H1 (cell line): Measurements from ENCODE around the gene SDHAF4. TPM values are rescaled to one million over a fixed set of nuclear protein-coding genes. Genes with fewer than 3 reads are reported as not detected.

Source experiments
- CTCF ChIA-PET: fragments of 300-600 bp; sonication (Branson Sonifier 250); formaldehyde crosslinking; loops from one replicate; lab custom pipeline; 2021; ENCODE audit not compliant: partially characterized antibody; lab: Charles Lee
- POLR2A ChIA-PET: fragments of 300-600 bp; sonication (Branson Sonifier 250); formaldehyde crosslinking; loops from one replicate; lab custom pipeline; 2021; ENCODE audit warnings: inconsistent platforms; ENCODE audit not compliant: partially characterized antibody; lab: Charles Lee
- DNase-seq, 2 experiments: peaks; one replicate each; pipeline versions ENCODE4 v3.0.0 to v3.0.0-alpha.2; 2010 to 2022; ENCODE audit warnings: low spot score in 2 of 2, low read depth in 1 of 2, mixed read lengths in 1 of 2
- FAIRE-seq: peaks from 2 replicates; lab custom pipeline; 2011; peaks lifted over from hg19 to GRCh38; lab: Jason Lieb, UNC
- H2AFZ ChIP-seq: 2 replicates; pipeline ENCODE4 v1.8.1; 2012; ENCODE audit warnings: low read length, inconsistent platforms
- H2AK5ac ChIP-seq: 2 replicates; pipeline ENCODE4 v1.6.1; 2013; ENCODE audit warnings: low read depth, low read length
- H2BK120ac ChIP-seq: replicated peaks from 2 replicates; pipeline ENCODE3; 2013; ENCODE audit warnings: low read depth, low read length, inconsistent platforms
- H2BK12ac ChIP-seq: 2 replicates; pipeline ENCODE4 v1.6.1; 2013; ENCODE audit warnings: low read depth, low read length
- H2BK15ac ChIP-seq: 2 replicates; pipeline ENCODE4 v1.6.1; 2013; ENCODE audit warnings: low read length
- H2BK20ac ChIP-seq: 2 replicates; pipeline ENCODE4 v1.6.1; 2013; ENCODE audit warnings: low read length
- H2BK5ac ChIP-seq: 2 replicates; pipeline ENCODE4 v1.6.1; 2013; ENCODE audit warnings: low read depth, low read length
- H3K14ac ChIP-seq: 2 replicates; pipeline ENCODE4 v1.6.1; 2013; ENCODE audit warnings: inconsistent platforms; ENCODE audit not compliant: insufficient read length
- H3K18ac ChIP-seq: 2 replicates; pipeline ENCODE4 v1.6.1; 2013; ENCODE audit warnings: low read length; ENCODE audit errors: extremely low read depth
- H3K23ac ChIP-seq: 2 replicates; pipeline ENCODE4 v1.6.1; 2013; ENCODE audit warnings: inconsistent platforms; ENCODE audit not compliant: insufficient read length
- H3K23me2 ChIP-seq: 2 replicates; pipeline ENCODE4 v1.6.1; 2013; ENCODE audit warnings: low read depth, low read length
- H3K27ac ChIP-seq: 2 replicates; pipeline ENCODE4 v1.6.1; 2011; ENCODE audit warnings: low read depth, low read length, inconsistent platforms
- H3K27me3 ChIP-seq, 4 experiments: replicated peaks in 1 of 4; 1 replicate in 1 of 4; 2 replicates in 3 of 4; pipeline versions ENCODE4 v1.6.1 to v1.8.1; 2011 to 2013; ENCODE audit warnings: low read length in 3 of 4, mild to moderate bottlenecking in 3 of 4, inconsistent platforms in 2 of 4, mixed read lengths in 2 of 4, moderate library complexity in 1 of 4; ENCODE audit not compliant: control insufficient read depth in 3 of 4, insufficient read depth in 3 of 4; ENCODE audit errors: extremely low read depth in 1 of 4
- H3K36me3 ChIP-seq, 4 experiments: 2 replicates each; pipeline versions ENCODE4 v1.6.1 to v1.8.1; 2011 to 2013; ENCODE audit warnings: mild to moderate bottlenecking in 4 of 4, low read length in 3 of 4, moderate library complexity in 2 of 4, control low read depth in 1 of 4, inconsistent platforms in 1 of 4; ENCODE audit not compliant: insufficient read depth in 4 of 4, control insufficient read depth in 2 of 4
- H3K4ac ChIP-seq: replicated peaks from 2 replicates; pipeline ENCODE3; 2013; ENCODE audit warnings: low read length, low read depth, mixed read lengths, inconsistent platforms; ENCODE audit not compliant: insufficient read length
- H3K4me1 ChIP-seq, 4 experiments: replicated peaks in 1 of 4; 1 replicate in 1 of 4; 2 replicates in 3 of 4; pipeline versions ENCODE4 v1.6.1 to v1.8.1; 2011 to 2013; ENCODE audit warnings: low read length in 3 of 4, inconsistent platforms in 2 of 4, mixed read lengths in 1 of 4; ENCODE audit not compliant: insufficient read depth in 4 of 4, control insufficient read depth in 3 of 4
- H3K4me2 ChIP-seq, 2 experiments: 2 replicates each; pipeline versions ENCODE4 v1.6.1 to v1.8.1; 2011 to 2013; ENCODE audit warnings: low read depth in 2 of 2, low read length in 2 of 2, control low read depth in 1 of 2, inconsistent platforms in 1 of 2, mild to moderate bottlenecking in 1 of 2; ENCODE audit not compliant: insufficient read depth in 1 of 2
- H3K4me3 ChIP-seq, 4 experiments: fragments of 200-600, 300-600 bp in 1 of 4; sonication (generic), shearing (Covaris generic), sonication (Bioruptor Twin) in 1 of 4; 2 replicates each; pipeline versions ENCODE4 v1.5.1 to v1.8.1; 2011 to 2016; ENCODE audit warnings: low read length in 4 of 4, low read depth in 3 of 4, control low read depth in 2 of 4, inconsistent platforms in 2 of 4, mild to moderate bottlenecking in 2 of 4, mixed read lengths in 1 of 4, moderate library complexity in 1 of 4; ENCODE audit not compliant: insufficient read depth in 2 of 4; ENCODE audit errors: extremely low read depth in 1 of 4
- H3K56ac ChIP-seq: replicated peaks from 2 replicates; pipeline ENCODE3; 2013; ENCODE audit warnings: low read depth, mild to moderate bottlenecking, mixed read lengths, low read length, inconsistent platforms; ENCODE audit not compliant: insufficient read length
- H3K79me1 ChIP-seq: 2 replicates; pipeline ENCODE4 v1.6.1; 2013; ENCODE audit warnings: low read depth, low read length, control low read depth
- H3K79me2 ChIP-seq, 2 experiments: 2 replicates each; pipeline versions ENCODE4 v1.6.1 to v1.8.1; 2012 to 2013; ENCODE audit warnings: low read length in 2 of 2, mild to moderate bottlenecking in 2 of 2, inconsistent platforms in 1 of 2; ENCODE audit not compliant: insufficient read depth in 2 of 2, control insufficient read depth in 1 of 2
- H3K9ac ChIP-seq, 4 experiments: replicated peaks in 1 of 4; 1 replicate in 1 of 4; 2 replicates in 3 of 4; pipeline versions ENCODE4 v1.6.1 to v1.8.1; 2011 to 2013; ENCODE audit warnings: low read depth in 3 of 4, low read length in 3 of 4, control low read depth in 2 of 4, mild to moderate bottlenecking in 2 of 4, moderate library complexity in 2 of 4, inconsistent platforms in 1 of 4; ENCODE audit errors: extremely low read depth in 1 of 4
- H3K9me3 ChIP-seq, 2 experiments: 2 replicates each; pipeline versions ENCODE4 v1.6.1 to v1.8.1; 2012 to 2013; ENCODE audit warnings: mild to moderate bottlenecking in 2 of 2, moderate library complexity in 2 of 2, control low read depth in 1 of 2, inconsistent platforms in 1 of 2, low read depth in 1 of 2, low read length in 1 of 2, mixed read lengths in 1 of 2; ENCODE audit not compliant: insufficient read depth in 2 of 2
- H4K20me1 ChIP-seq, 2 experiments: replicated peaks in 1 of 2; 2 replicates each; pipeline versions ENCODE3 to v1.8.1; 2011 to 2013; ENCODE audit warnings: inconsistent platforms in 2 of 2, low read length in 2 of 2, mild to moderate bottlenecking in 1 of 2; ENCODE audit not compliant: insufficient read depth in 2 of 2, control insufficient read depth in 1 of 2
- H4K5ac ChIP-seq: 2 replicates; pipeline ENCODE4 v1.6.1; 2013; ENCODE audit warnings: low read length, low read depth, mixed read lengths, inconsistent platforms; ENCODE audit not compliant: insufficient read length
- H4K8ac ChIP-seq: 2 replicates; pipeline ENCODE4 v1.8.0; 2013; ENCODE audit warnings: mild to moderate bottlenecking, moderate library complexity, low read length, inconsistent platforms; ENCODE audit not compliant: insufficient read depth; ENCODE audit errors: extremely low read depth
- H4K91ac ChIP-seq: replicated peaks from 2 replicates; pipeline ENCODE3; 2013; ENCODE audit warnings: low read length, mixed read lengths, inconsistent platforms; ENCODE audit not compliant: insufficient read length
- CHD2 ChIP-seq: IDR thresholded peaks from 2 replicates; pipeline ENCODE4 v1.6.1; 2012; ENCODE audit warnings: low read length, improper control_type of control experiment
- CTCF ChIP-seq, 3 experiments: IDR thresholded peaks; 1 replicate in 2 of 3; 2 replicates in 1 of 3; pipeline versions ENCODE4 v1.5.1 to v1.6.1; 2011; ENCODE audit warnings: low read length in 3 of 3, mild to moderate bottlenecking in 3 of 3, inconsistent platforms in 2 of 3, low read depth in 1 of 3, moderate library complexity in 1 of 3; ENCODE audit not compliant: insufficient read depth in 1 of 3; ENCODE audit errors: control extremely low read depth in 1 of 3
- POLR2AphosphoS5 ChIP-seq: IDR thresholded peaks from 2 replicates; pipeline ENCODE4 v1.6.1; 2011; ENCODE audit warnings: low read depth, low read length
- RAD21 ChIP-seq, 2 experiments: IDR thresholded peaks in 1 of 2; conservative IDR thresholded peaks in 1 of 2; 2 replicates each; pipeline ENCODE4 v1.6.1; 2011; ENCODE audit warnings: low read depth in 2 of 2, low read length in 2 of 2, improper control_type of control experiment in 1 of 2, inconsistent platforms in 1 of 2, mild to moderate bottlenecking in 1 of 2, moderate library complexity in 1 of 2
- RFX5 ChIP-seq: IDR thresholded peaks from 2 replicates; pipeline ENCODE4 v1.6.1; 2011; ENCODE audit warnings: low read depth, low read length, improper control_type of control experiment, borderline replicate concordance
- SP4 ChIP-seq: IDR thresholded peaks from 2 replicates; pipeline ENCODE4 v1.6.1; 2012; ENCODE audit warnings: low read length, inconsistent platforms
- USF2 ChIP-seq: IDR thresholded peaks from 2 replicates; pipeline ENCODE4 v1.6.1; 2011; ENCODE audit warnings: low read length, improper control_type of control experiment
- YY1 ChIP-seq: IDR thresholded peaks from 2 replicates; pipeline ENCODE4 v1.6.1; 2011; ENCODE audit warnings: low read depth, mild to moderate bottlenecking, low read length
- polyA plus RNA-seq, 7 experiments: library from polyadenylated mRNA; depleted of rRNA in 3 of 7; stranded (reverse) in 5 of 7; unstranded in 2 of 7; fragments of >200 nt in 5 of 7; fragments of 200-250 nt in 2 of 7; gene quantifications; 1 replicate in 5 of 7; 2 replicates in 1 of 7; 4 replicates in 1 of 7; pipeline versions ENCODE4 v1.2.1 to v1.2.3, GENCODE V29; 2011 to 2013; ENCODE audit warnings: missing spikeins in 2 of 7, mixed read lengths in 2 of 7
- total RNA-seq: library from RNA; stranded (reverse); fragmentation: NEBNext Ultra II Directional; extraction: Animal tissue kit (Norgen Biotek cat#: 25700); gene quantifications from 2 replicates; pipeline ENCODE4 v1.2.1, GENCODE V29; 2021

The SDHAF4 gene
- total and polyA plus RNA-seq, 2 of the 8 experiments (the other 6 are each of a cell fraction or from before 2014, with no cell fraction given): 9.8 to 14.9 TPM

GRCh38 chr6:70547313-70547712 is 19.4 kb upstream of the SDHAF4 start:
- Histone ChIP-seq H4K5ac (no peak overlapping the region), H3K79me1 (no peaks in the 10 kb centered on the region), H2BK12ac (no peak overlapping the region), H2AFZ (no peak overlapping the region), H3K18ac (no peak overlapping the region), H3K4me1 (peaks cover 0 to 5% (median 0%) of the 10 kb centered on the region in 4 experiments; a peak in 1 of 7 replicates), H2BK20ac (no peak overlapping the region), H3K14ac (no peak overlapping the region), H3K4ac (no peak overlapping the region), H3K9ac (no peak overlapping the region), H3K4me2 (peak overlapping the region in 1 of 2 experiments; percentile 27; a peak in 1 of 4 replicates), H2BK5ac (no peak overlapping the region), H2AK5ac (no peak overlapping the region), H4K8ac (no peak overlapping the region), H3K36me3 (no peaks in the 10 kb centered on the region; a peak in 1 of 8 replicates), H4K91ac (no peak overlapping the region), H3K56ac (no peak overlapping the region), H3K23me2 (no peaks in the 10 kb centered on the region), H3K27ac (no peak overlapping the region), H3K9me3 (no peaks in the 10 kb centered on the region), H3K27me3 (no peaks in the 10 kb centered on the region), H2BK120ac (no peak overlapping the region), H4K20me1 (no peaks in the 10 kb centered on the region), H2BK15ac (no peak overlapping the region), H3K4me3 (no peak overlapping the region), H3K79me2 (no peaks in the 10 kb centered on the region), H3K23ac (no peak overlapping the region)
- CTCF ChIA-PET: interaction anchor here (0.6 to 5.1 kb wide), 17 partner anchors 13 to 408 kb away, joined by 3 to 39 read pairs (median 3); no protein-coding TSS in a partner anchor
- POLR2A ChIA-PET: no interaction called here
- DNase-seq (no peak), FAIRE-seq (no peak)
- TF ChIP-seq USF2 (no peak), RFX5 (no peak), CTCF (IDR thresholded peaks at IDR 0.05; ENCODE audit: control extremely low read depth in 1 of 3, insufficient read depth in 1 of 3, low read depth in 1 of 3, low read length in 3 of 3) (peak in 2 of 3 experiments; percentile 59 to 60; a peak in 3 of 4 replicates), CHD2 (no peak), POLR2AphosphoS5 (no peak), RAD21 (IDR thresholded peaks at IDR 0.05 in 1 of 2, conservative IDR thresholded peaks at IDR 0.05 in 1 of 2; ENCODE audit: low read depth in 2 of 2, low read length in 2 of 2) (peak; percentile 73 to 80), YY1 (no peak), SP4 (no peak)
